Measurements from ENCODE around the gene MYH7.

- TF ChIP-seq, protein P1, sequence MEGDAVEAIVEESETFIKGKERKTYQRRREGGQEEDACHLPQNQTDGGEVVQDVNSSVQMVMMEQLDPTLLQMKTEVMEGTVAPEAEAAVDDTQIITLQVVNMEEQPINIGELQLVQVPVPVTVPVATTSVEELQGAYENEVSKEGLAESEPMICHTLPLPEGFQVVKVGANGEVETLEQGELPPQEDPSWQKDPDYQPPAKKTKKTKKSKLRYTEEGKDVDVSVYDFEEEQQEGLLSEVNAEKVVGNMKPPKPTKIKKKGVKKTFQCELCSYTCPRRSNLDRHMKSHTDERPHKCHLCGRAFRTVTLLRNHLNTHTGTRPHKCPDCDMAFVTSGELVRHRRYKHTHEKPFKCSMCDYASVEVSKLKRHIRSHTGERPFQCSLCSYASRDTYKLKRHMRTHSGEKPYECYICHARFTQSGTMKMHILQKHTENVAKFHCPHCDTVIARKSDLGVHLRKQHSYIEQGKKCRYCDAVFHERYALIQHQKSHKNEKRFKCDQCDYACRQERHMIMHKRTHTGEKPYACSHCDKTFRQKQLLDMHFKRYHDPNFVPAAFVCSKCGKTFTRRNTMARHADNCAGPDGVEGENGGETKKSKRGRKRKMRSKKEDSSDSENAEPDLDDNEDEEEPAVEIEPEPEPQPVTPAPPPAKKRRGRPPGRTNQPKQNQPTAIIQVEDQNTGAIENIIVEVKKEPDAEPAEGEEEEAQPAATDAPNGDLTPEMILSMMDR (tag by site-specific recombination; IDR thresholded peaks at IDR 0.05), result no peak
- TF ChIP-seq ZNF121 (tag by site-specific recombination; IDR thresholded peaks at IDR 0.05), result no peak
- TF ChIP-seq ZNF202 (tag by site-specific recombination; IDR thresholded peaks at IDR 0.05; ENCODE audit: borderline replicate concordance), result no peak
- no peak for TF ChIP-seq GFI1B (tag by site-specific recombination; IDR thresholded peaks at IDR 0.05)
- TF ChIP-seq ZNF311 (tag by site-specific recombination; IDR thresholded peaks at IDR 0.05; ENCODE audit: borderline replicate concordance), result no peak
- TF ChIP-seq ATF2 (tag by site-specific recombination; IDR thresholded peaks at IDR 0.05; ENCODE audit: low read depth), result no peak
- no peak for TF ChIP-seq BCL11A (tag by site-specific recombination; IDR thresholded peaks at IDR 0.05; ENCODE audit: low read depth)
- TF ChIP-seq, protein P2, sequence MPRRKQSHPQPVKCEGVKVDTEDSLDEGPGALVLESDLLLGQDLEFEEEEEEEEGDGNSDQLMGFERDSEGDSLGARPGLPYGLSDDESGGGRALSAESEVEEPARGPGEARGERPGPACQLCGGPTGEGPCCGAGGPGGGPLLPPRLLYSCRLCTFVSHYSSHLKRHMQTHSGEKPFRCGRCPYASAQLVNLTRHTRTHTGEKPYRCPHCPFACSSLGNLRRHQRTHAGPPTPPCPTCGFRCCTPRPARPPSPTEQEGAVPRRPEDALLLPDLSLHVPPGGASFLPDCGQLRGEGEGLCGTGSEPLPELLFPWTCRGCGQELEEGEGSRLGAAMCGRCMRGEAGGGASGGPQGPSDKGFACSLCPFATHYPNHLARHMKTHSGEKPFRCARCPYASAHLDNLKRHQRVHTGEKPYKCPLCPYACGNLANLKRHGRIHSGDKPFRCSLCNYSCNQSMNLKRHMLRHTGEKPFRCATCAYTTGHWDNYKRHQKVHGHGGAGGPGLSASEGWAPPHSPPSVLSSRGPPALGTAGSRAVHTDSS (tag by site-specific recombination; IDR thresholded peaks at IDR 0.05), result no peak
Observed at GRCh38 chr14:23434488-23435222, 805 bp downstream of the MYH7 start.

All from HEK293 (cell line).